HFFc6 (cell line): ENCODE measurements around the gene TMEM151B. TPM values are rescaled to one million over a fixed set of nuclear protein-coding genes. Genes with fewer than 3 reads are reported as not detected.

Experiments used
- DNase-seq: peaks from one replicate; pipeline ENCODE4 v3.0.0-alpha.2; 2018
- H3K27ac Mint-ChIP-seq: 2 replicates; pipeline ENCODE4 v1.8.0; 2020; ENCODE audit warnings: mild to moderate bottlenecking, mixed read lengths
- H3K27me3 Mint-ChIP-seq: 2 replicates; pipeline ENCODE4 v1.8.0; 2021; ENCODE audit warnings: mild to moderate bottlenecking, moderate library complexity, mixed read lengths; ENCODE audit not compliant: insufficient read depth
- H3K36me3 Mint-ChIP-seq: 2 replicates; pipeline ENCODE4 v1.8.0; 2021; ENCODE audit warnings: low read depth, mixed read lengths
- H3K4me1 Mint-ChIP-seq: 2 replicates; pipeline ENCODE4 v1.8.0; 2020; ENCODE audit warnings: low read depth, mixed read lengths
- H3K4me3 Mint-ChIP-seq: 2 replicates; pipeline ENCODE4 v1.8.0; 2020; ENCODE audit warnings: mild to moderate bottlenecking, moderate library complexity, mixed read lengths
- H3K9me3 Mint-ChIP-seq: 2 replicates; pipeline ENCODE4 v1.8.0; 2020; ENCODE audit warnings: mild to moderate bottlenecking, mixed read lengths
- total RNA-seq, 6 experiments: library from RNA; stranded (reverse); fragmentation: NEBNext Ultra II Directional; extraction: Animal tissue kit (Norgen Biotek cat#: 25700); gene quantifications; 2 replicates in 1 of 6; 3 replicates in 5 of 6; pipeline ENCODE4 v1.2.3, GENCODE V29; 2021
- TF ChIP-seq, protein P1 (sequence below): fragments of 200-600 bp; sonication (generic); IDR thresholded peaks from 2 replicates; pipeline ENCODE4 v1.5.0; 2021; ENCODE audit warnings: antibody characterized with exemption, mild to moderate bottlenecking

The TMEM151B gene
- total RNA-seq, 6 experiments from 2014 or later = not detected

DNA sequence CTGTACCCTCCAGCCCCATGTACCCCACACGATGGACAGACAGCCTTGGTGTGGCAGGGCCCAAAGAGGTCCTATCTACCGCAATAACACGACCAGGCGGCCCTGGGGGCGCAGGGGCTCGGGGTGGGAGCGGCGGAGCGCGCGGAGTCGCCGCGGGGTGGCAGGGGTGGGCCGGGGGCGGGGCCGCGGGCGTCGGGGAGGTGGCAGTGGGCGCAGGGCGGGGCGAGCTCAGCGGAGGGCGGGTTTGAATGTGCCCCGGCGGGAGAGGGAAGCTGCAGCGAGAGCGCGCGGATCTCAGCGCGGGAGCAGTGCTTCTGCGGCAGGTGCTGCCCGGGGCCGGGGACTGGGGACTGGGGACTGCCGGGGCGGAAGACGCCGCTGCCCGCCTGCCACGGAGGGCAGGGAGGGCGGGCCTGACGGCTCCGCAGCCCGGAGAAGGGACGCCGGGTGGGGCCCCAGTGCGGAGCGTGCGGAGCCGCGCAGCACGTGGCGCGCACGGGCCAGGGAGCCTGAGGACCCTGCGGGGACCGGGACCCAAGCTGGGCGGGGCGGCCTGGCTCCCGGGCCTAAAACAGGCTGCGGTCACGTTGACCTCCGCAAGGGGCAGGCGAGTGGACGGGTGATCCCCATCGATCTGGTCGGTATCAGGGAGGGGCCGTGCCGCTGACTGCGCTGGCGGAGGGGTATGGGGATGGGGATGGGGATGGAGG lies 46.8 kb upstream of the TMEM151B start, which contains the start of gene SLC29A1:
Gene SLC29A1 (plus strand): TSS at position 277 of the 710 bp plus-strand sequence. CDS start 3,719 bp downstream, outside the sequence.
- Mint-ChIP-seq H3K9me3 (no peaks in the 10 kb centered on the region), H3K36me3 (no peaks in the 10 kb centered on the region), H3K27me3 (no peaks in the 10 kb centered on the region), H3K4me3 (peak within 1 kb of the TSS; percentile 87), H3K27ac (peak within 1 kb of the TSS; percentile 76), H3K4me1 (peaks cover 48% of the 10 kb centered on the region)
- TF ChIP-seq, protein P1, sequence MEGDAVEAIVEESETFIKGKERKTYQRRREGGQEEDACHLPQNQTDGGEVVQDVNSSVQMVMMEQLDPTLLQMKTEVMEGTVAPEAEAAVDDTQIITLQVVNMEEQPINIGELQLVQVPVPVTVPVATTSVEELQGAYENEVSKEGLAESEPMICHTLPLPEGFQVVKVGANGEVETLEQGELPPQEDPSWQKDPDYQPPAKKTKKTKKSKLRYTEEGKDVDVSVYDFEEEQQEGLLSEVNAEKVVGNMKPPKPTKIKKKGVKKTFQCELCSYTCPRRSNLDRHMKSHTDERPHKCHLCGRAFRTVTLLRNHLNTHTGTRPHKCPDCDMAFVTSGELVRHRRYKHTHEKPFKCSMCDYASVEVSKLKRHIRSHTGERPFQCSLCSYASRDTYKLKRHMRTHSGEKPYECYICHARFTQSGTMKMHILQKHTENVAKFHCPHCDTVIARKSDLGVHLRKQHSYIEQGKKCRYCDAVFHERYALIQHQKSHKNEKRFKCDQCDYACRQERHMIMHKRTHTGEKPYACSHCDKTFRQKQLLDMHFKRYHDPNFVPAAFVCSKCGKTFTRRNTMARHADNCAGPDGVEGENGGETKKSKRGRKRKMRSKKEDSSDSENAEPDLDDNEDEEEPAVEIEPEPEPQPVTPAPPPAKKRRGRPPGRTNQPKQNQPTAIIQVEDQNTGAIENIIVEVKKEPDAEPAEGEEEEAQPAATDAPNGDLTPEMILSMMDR = peak; percentile 61
- DNase-seq = peak; percentile 26

DNA sequence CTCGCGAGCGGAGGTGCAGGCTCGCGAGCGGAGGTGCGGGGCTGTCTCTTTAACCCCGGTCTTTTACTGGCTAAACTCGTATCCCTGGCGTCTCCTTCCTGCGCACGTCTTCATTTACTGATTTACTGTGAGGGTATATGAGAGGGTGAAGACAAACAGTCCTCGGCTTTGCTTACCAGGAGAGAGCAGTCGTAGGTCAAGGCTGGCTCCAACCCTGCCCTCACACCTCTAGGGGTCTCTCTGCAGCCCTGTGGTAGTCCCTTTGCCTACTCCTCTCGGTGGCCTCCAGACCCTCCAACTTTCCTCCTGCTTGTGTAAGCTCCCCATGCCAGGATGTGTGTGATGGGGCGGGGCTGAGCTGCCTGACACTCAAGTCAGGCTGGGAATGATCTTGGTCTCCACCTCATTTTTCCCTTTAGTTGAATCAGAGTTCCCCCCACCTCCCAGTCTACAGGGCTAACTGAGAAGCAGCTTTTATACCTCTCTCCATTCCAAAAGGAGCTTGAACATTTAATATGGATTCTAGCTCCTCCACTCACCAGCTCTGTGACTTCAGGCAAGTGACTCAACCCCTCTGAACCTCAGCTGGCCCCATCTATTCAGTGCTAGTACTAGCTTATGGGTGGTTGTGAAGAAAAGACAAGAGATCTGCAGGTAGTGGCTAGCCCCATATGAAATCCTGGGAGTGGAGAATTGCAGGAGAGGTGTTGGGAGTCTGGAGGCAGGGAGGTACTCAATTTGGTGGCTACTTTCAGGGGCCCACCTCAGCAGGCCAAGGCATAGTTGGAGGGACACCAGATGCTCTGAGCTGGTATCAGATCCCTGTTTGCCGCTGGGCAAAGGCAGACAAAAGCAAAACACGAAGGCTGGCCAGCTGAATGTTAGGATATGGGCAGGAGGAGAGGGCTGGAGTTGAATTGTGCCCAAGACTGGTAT lies 46.0 kb upstream of the TMEM151B start:
- TF ChIP-seq, protein P1 = peak; percentile 40
- Mint-ChIP-seq H3K4me1 (peaks cover 44% of the 10 kb centered on the region), H3K36me3 (no peaks in the 10 kb centered on the region), H3K4me3 (peak overlapping the region; percentile 87), H3K27ac (peak overlapping the region; percentile 76), H3K9me3 (no peaks in the 10 kb centered on the region), H3K27me3 (no peaks in the 10 kb centered on the region)
- peak; percentile 26 for DNase-seq

DNA sequence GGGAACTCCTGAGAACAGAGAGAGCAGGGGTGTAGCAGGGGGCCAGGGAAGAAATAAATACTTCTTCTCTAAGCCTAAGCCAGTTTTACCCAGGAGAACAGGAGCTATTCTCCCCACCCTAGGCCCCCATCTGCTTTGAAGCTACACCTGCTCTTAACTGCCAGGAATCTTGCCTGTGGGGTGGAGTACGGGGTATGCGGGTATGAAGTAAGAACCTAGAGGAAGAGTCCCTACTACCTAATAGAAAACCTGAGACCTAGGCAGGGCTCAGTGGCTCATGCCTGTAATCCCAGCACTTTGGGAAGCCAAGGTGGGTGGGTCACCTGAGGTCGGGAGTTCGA lies 45.3 kb upstream of the TMEM151B start:
- H3K27me3 Mint-ChIP-seq = no peaks in the 10 kb centered on the region
- H3K36me3 Mint-ChIP-seq = no peaks in the 10 kb centered on the region
- H3K9me3 Mint-ChIP-seq = no peaks in the 10 kb centered on the region
- H3K4me3 Mint-ChIP-seq = peak overlapping the region; percentile 87
- DNase-seq = no peak
- TF ChIP-seq, protein P1 = no peak
- no peak overlapping the region for H3K27ac Mint-ChIP-seq
- peaks cover 44% of the 10 kb centered on the region for H3K4me1 Mint-ChIP-seq

DNA sequence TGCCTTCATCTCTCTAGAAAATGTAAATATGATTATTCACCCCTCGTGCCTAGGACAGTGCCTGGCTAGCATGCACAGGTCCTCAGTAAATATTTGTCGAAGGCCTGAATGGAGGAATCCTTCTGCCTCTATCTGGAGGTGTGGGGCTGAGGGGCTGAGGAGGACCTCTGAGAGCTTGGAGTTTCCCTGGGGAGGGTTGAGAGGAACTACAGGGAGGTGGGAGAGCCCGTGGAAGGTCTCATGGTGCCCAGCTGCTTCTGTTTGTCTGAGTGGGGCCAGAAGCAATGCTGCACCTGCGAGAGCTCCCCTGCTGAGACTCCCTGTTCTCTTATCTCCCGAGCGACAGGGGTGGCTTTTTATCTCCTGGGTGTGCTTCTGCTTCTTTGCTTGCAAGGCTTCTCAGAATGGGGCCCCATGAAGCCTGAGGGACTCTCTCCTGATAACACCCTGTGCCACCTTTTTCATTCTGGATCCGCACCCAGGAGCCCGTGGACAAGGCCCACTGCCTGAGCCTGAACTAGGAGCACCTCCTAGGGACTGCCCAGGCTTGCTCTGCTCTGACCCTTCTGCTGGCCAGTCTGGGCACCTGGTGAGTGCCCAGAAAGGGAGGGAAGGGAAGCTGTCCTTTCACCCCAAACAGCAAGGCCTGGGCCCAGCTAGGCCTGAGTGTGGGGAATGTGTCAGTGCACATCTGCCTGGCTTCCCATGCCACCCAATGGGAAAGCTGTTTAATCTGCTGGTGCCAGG lies 44.5 kb upstream of the TMEM151B start:
- Mint-ChIP-seq H3K9me3 (no peaks in the 10 kb centered on the region), H3K4me3 (no peak overlapping the region), H3K27me3 (no peaks in the 10 kb centered on the region; the same call in 1 of the 2 replicates), H3K27ac (no peak overlapping the region), H3K36me3 (no peaks in the 10 kb centered on the region), H3K4me1 (peaks cover 47% of the 10 kb centered on the region)
- TF ChIP-seq, protein P1 = no peak
- no peak for DNase-seq

DNA sequence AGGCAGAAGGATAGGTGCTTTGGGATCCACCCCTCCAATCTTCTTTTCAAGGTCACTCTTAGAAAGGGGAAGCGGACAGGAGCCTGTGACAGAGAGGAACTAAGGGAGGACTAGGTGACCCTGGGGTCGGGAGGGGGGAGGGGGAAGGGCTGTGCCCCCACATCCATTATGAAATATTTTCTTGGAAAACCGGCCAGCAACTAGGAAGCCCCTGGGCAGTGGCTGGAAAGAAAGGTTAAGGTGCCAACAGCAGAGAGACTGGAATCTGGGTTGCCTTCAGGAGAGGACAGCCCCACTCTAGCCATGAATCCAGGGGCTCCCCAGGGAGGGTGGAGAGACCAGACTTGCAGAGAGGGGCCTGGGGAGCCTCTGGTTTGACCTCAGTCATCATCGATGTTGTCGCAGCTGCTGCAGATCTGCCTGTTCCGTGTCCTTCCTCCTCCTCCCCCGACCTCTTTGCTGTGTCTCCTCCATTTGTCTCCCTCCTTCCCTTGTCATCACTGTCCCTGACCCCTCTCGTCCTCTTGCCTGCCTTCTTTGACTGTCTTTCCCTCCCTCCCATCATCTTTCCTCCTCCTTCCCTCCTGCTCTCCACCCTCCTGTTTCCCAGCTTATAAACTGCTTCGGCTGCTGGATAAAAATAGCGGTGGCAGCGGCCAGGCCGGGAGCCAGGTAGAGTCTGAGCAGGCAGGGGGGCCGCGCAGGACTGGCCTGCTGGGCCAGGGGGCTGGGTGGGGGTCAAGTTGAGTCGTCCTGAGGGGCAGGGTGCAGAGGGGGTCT lies 43.7 kb upstream of the TMEM151B start:
- H3K4me3 Mint-ChIP-seq = no peak overlapping the region
- H3K27me3 Mint-ChIP-seq = no peaks in the 10 kb centered on the region; the same call in 1 of the 2 replicates
- H3K4me1 Mint-ChIP-seq = peaks cover 44% of the 10 kb centered on the region
- TF ChIP-seq, protein P1 = no peak
- DNase-seq = no peak
- H3K9me3 Mint-ChIP-seq = no peaks in the 10 kb centered on the region
- H3K27ac Mint-ChIP-seq = no peak overlapping the region
- H3K36me3 Mint-ChIP-seq = no peaks in the 10 kb centered on the region
